K562 (cell line): ENCODE measurements around the gene APOBEC3F. TPM values are rescaled to one million over a fixed set of nuclear protein-coding genes. Genes with fewer than 3 reads are reported as not detected.

ENCODE experiments used
- ATAC-seq: fragments of 200-7000 bp; cut with Tn5 transposase; 3 replicates; pipeline ENCODE4 v1.9.1; 2020; ENCODE audit warnings: moderate library complexity
- BruUV-seq: library from RNA; stranded (reverse); fragments of 400-500 nt; replicated peaks from 2 replicates; lab custom pipeline; 2021; lab: Mats Ljungman, UMichigan
- CTCF ChIA-PET: fragments of 300-600 bp; formaldehyde crosslinking; extraction: SDS; loops from one replicate; lab custom pipeline; 2021; ENCODE audit warnings: low intra/inter-chr PET ratio; lab: Yijun Ruan, JAX
- POLR2A ChIA-PET: fragments of 300-600, 350-650 bp; sonication (Branson Sonifier 250); formaldehyde crosslinking; extraction: SDS; loops from one replicate; lab custom pipeline; 2021; ENCODE audit warnings: antibody characterized with exemption, inconsistent platforms; lab: Yijun Ruan, JAX
- DNase-seq, 4 experiments: peaks; one replicate each; pipeline versions ENCODE4 v3.0.0 to v3.0.0-alpha.2; 2011 to 2018; ENCODE audit warnings: low spot score in 3 of 4, mixed read lengths in 3 of 4; ENCODE audit errors: extremely low read depth in 1 of 4
- FAIRE-seq: peaks from 2 replicates; lab custom pipeline; 2011; peaks lifted over from hg19 to GRCh38; lab: Jason Lieb, UNC
- H2AFZ ChIP-seq: 2 replicates; pipeline ENCODE4 v1.6.0; 2011; ENCODE audit warnings: low read depth, low read length, control low read depth, inconsistent platforms
- H3K27ac ChIP-seq: fragments of 200-600 bp; 3 replicates; pipeline ENCODE4 v1.8.0; 2011; ENCODE audit warnings: low read depth, mild to moderate bottlenecking, control low read depth, inconsistent platforms, low read length, moderate library complexity, mixed read lengths; ENCODE audit errors: extremely low read depth
- H3K27me3 ChIP-seq, 2 experiments: fragments of 300-600 bp in 1 of 2; 2 replicates in 1 of 2; 3 replicates in 1 of 2; pipeline versions ENCODE4 v1.6.0 to v1.8.0; 2011; ENCODE audit warnings: inconsistent platforms in 2 of 2, low read length in 2 of 2, mild to moderate bottlenecking in 1 of 2, mixed read lengths in 1 of 2, moderate library complexity in 1 of 2; ENCODE audit not compliant: control insufficient read depth in 2 of 2, insufficient read depth in 2 of 2
- H3K36me3 ChIP-seq: fragments of 300-600 bp; 3 replicates; pipeline ENCODE4 v1.8.0; 2011; ENCODE audit warnings: mild to moderate bottlenecking, low read length, inconsistent platforms; ENCODE audit not compliant: control insufficient read depth, insufficient read depth
- H3K4me1 ChIP-seq, 2 experiments: fragments of 200-600 bp in 1 of 2; replicated peaks in 1 of 2; 2 replicates in 1 of 2; 3 replicates in 1 of 2; pipeline versions ENCODE4 v1.5.1 to v1.8.0; 2011; ENCODE audit warnings: inconsistent platforms in 2 of 2, low read length in 2 of 2, mild to moderate bottlenecking in 1 of 2, mixed read lengths in 1 of 2, moderate library complexity in 1 of 2; ENCODE audit not compliant: control insufficient read depth in 2 of 2, insufficient read depth in 2 of 2
- H3K4me2 ChIP-seq: 2 replicates; pipeline ENCODE4 v1.6.1; 2011; ENCODE audit warnings: low read length, control low read depth, inconsistent platforms, mixed read lengths; ENCODE audit not compliant: insufficient read depth
- H3K4me3 ChIP-seq: fragments of 200-600 bp; sonication (generic), shearing (Covaris generic); 2 replicates; pipeline ENCODE4 v1.5.1; 2016; ENCODE audit warnings: control low read depth, inconsistent platforms
- H3K79me2 ChIP-seq: fragments of 200-600 bp; 3 replicates; pipeline ENCODE4 v1.8.0; 2011; ENCODE audit warnings: low read length, inconsistent platforms; ENCODE audit not compliant: control insufficient read depth, insufficient read depth
- H3K9ac ChIP-seq, 2 experiments: 2 replicates each; pipeline versions ENCODE4 v1.6.0 to v1.6.1; 2011; ENCODE audit warnings: low read depth in 2 of 2, low read length in 2 of 2, control low read depth in 1 of 2, inconsistent platforms in 1 of 2, mild to moderate bottlenecking in 1 of 2, mixed read lengths in 1 of 2; ENCODE audit not compliant: insufficient read depth in 1 of 2
- H3K9me1 ChIP-seq: one replicate; pipeline ENCODE4 v1.6.0; 2011; ENCODE audit warnings: inconsistent platforms, mild to moderate bottlenecking, low read length, moderate library complexity; ENCODE audit not compliant: control insufficient read depth, insufficient read depth
- H3K9me3 ChIP-seq: replicated peaks from 2 replicates; pipeline ENCODE4 v1.5.1; 2011; ENCODE audit warnings: low read depth, low read length, inconsistent platforms; ENCODE audit not compliant: control insufficient read depth, insufficient read depth
- H4K20me1 ChIP-seq: replicated peaks from 2 replicates; pipeline ENCODE4 v1.6.1; 2011; ENCODE audit warnings: low read length, inconsistent platforms, mixed read lengths; ENCODE audit not compliant: control insufficient read depth, insufficient read depth
- KLF6 ChIP-seq: fragments of 250-450 bp; sonication (Bioruptor Pico); IDR thresholded peaks from 2 replicates; pipeline ENCODE4 v1.4.0; 2020; ENCODE audit warnings: mild to moderate bottlenecking, moderate library complexity, borderline replicate concordance
- LCOR ChIP-seq: sonication (generic); formaldehyde crosslinking; IDR thresholded peaks from 2 replicates; pipeline ENCODE4 v1.8.0; 2022; ENCODE audit warnings: mild to moderate bottlenecking, missing genetic modification reagents
- MLLT1 ChIP-seq, 2 experiments: fragments of 450-650 bp; IDR thresholded peaks; 2 replicates each; pipeline ENCODE4 v1.6.1; 2016
- NFATC3 ChIP-seq: fragments of 450-650 bp; IDR thresholded peaks from 2 replicates; pipeline ENCODE4 v1.6.1; 2017; ENCODE audit warnings: mild to moderate bottlenecking
- THRAP3 ChIP-seq: fragments of 450-650 bp; IDR thresholded peaks from 2 replicates; pipeline ENCODE4 v1.6.1; 2016; ENCODE audit warnings: mild to moderate bottlenecking, inconsistent platforms, borderline replicate concordance
- TRIM25 ChIP-seq: fragments of 450-650 bp; IDR thresholded peaks from 2 replicates; pipeline ENCODE4 v1.7.0; 2016; ENCODE audit warnings: borderline replicate concordance
- ZBTB40 ChIP-seq, 2 experiments: fragments of 450-650 bp in 1 of 2; sonication (generic) in 1 of 2; formaldehyde crosslinking in 1 of 2; IDR thresholded peaks; 2 replicates each; pipeline versions ENCODE4 v1.7.1 to v1.9.0; 2016 to 2022; ENCODE audit warnings: inconsistent platforms in 1 of 2, mild to moderate bottlenecking in 1 of 2, missing genetic modification reagents in 1 of 2
- WGBS: fragments of 100-300 bp; shearing (Covaris generic); methylation state at CpG from one replicate; pipeline ENCODE4 v1.1.6; 2016; ENCODE audit warnings: low coverage, mixed read lengths; ENCODE audit not compliant: insufficient coverage; ENCODE audit errors: missing lambda C conversion rate; 5-methylcytosine and 5-hydroxymethylcytosine counted together
- in situ Hi-C: fragments of 300-500 bp; cut with MboI; formaldehyde crosslinking; loops from 4 replicates; pipeline ENCODE4 v1.15.0; 2018; ENCODE audit warnings: inconsistent platforms, mixed read lengths
- intact Hi-C: fragments of 100-400 bp; cut with micrococcal nuclease; formaldehyde crosslinking; loops from 2 replicates; pipeline ENCODE4 v1.14.2; 2022
- polyA plus RNA-seq, 8 experiments: library from polyadenylated mRNA; depleted of rRNA in 4 of 8; stranded (reverse) in 5 of 8; unstranded in 3 of 8; fragments of >200 nt; fragmentation: Nextera tagmentation in 2 of 8; fragmentation: Illumina TruSeq in 1 of 8; extraction: Ambion mirVana in 2 of 8; extraction: Trizol in 1 of 8; gene quantifications; 2 replicates each; pipeline versions ENCODE4 v1.2.1 to v1.2.3, GENCODE V29; 2011 to 2014; ENCODE audit warnings: inconsistent platforms in 1 of 8, missing spikeins in 1 of 8
- total RNA-seq, 7 experiments: library from RNA; depleted of rRNA in 6 of 7; stranded (reverse); fragments of >200 nt in 6 of 7; fragmentation: Illumina TruSeq in 2 of 7; extraction: Trizol in 2 of 7; gene quantifications; 2 replicates each; pipeline versions ENCODE4 v1.2.1 to v1.2.3, GENCODE V29; 2011 to 2021; ENCODE audit warnings: low replicate concordance in 1 of 7

APOBEC3F gene
- total and polyA plus RNA-seq, 9 of the 15 experiments (the other 6 are each of a cell fraction or from before 2014, with no cell fraction given): 1.1 to 3.3 (median 1.9) TPM

GRCh38 chr22:39039306-39040126 is 1.1 kb upstream of the APOBEC3F start:
- in situ Hi-C loops (loop anchor here (5.0 kb wide), 1 partner anchor 38 kb away; the partner anchor contains the start of gene APOBEC3G), intact Hi-C loops (no loop called here)
- Histone ChIP-seq H3K36me3 (no peaks in the 10 kb centered on the region), H3K9ac (no peak overlapping the region; a peak in 1 of 4 replicates), H3K4me3 (no peak overlapping the region), H3K27me3 (no peaks in the 10 kb centered on the region), H3K79me2 (peaks cover 14% of the 10 kb centered on the region), H3K9me1 (no peaks in the 10 kb centered on the region), H3K27ac (no peak overlapping the region), H2AFZ (no peak overlapping the region), H3K9me3 (no peaks in the 10 kb centered on the region), H3K4me1 (peaks cover 0 to 21% of the 10 kb centered on the region in 2 experiments; a peak in 4 of 5 replicates), H3K4me2 (peak overlapping the region; percentile 49; the same call in 1 of the 2 replicates), H4K20me1 (no peaks in the 10 kb centered on the region)
- FAIRE-seq (peak; percentile 75), ATAC-seq (0 out of 3 replicates have a peak, but pooled peaks have one; percentile 16), DNase-seq (no peak)
- WGBS: 71% methylated on average over 15 of the region's 19 CpGs
- POLR2A ChIA-PET: interaction anchor here (1.1 kb wide), 1 partner anchor 55 kb away, joined by 3 read pairs; no protein-coding TSS in a partner anchor
- CTCF ChIA-PET: no interaction called here
- no TSS peak for BruUV-seq
- TF ChIP-seq MLLT1 (IDR thresholded peaks at IDR 0.05) (0 out of 4 replicates have a peak, but pooled peaks of 1 of the 2 experiments have one; percentile 62), NFATC3 (no peak), TRIM25 (no peak), ZBTB40 (IDR thresholded peaks at IDR 0.05) (0 out of 2 replicates have a peak, but pooled peaks have one; percentile 30), ZBTB40 (CRISPR knock-in tag; IDR thresholded peaks at IDR 0.05) (no peak), THRAP3 (0 out of 2 replicates have a peak, but pooled peaks have one; percentile 52), KLF6 (CRISPR knock-in tag) (no peak), LCOR (CRISPR knock-in tag) (no peak)
